ENCODE data around the gene PRKAR2A.

Gene PRKAR2A

GRCh38 chr3:48847504-48848423, at the start of gene PRKAR2A:
TSS of gene PRKAR2A (minus strand) at chr3:48847874. CDS start at chr3:48847596, 278 bp downstream.
- DNase-seq = peak; percentile 70

- DNase-seq = no peak
Measured at GRCh38 chr3:48896936-48897335, 49.3 kb upstream of the PRKAR2A start.

- no peak for DNase-seq
Measured at GRCh38 chr3:48894516-48894915, 46.8 kb upstream of the PRKAR2A start.

- DNase-seq = no peak
Measured at GRCh38 chr3:48891606-48892005, 43.9 kb upstream of the PRKAR2A start.

GRCh38 chr3:48885753-48886152, 38.1 kb upstream of the PRKAR2A start:
- no peak for DNase-seq

GRCh38 chr3:48881652-48882114, 34.0 kb upstream of the PRKAR2A start:
- no peak for DNase-seq

GRCh38 chr3:48881006-48881405, 33.3 kb upstream of the PRKAR2A start:
- no peak for DNase-seq

- no peak for DNase-seq
Measured at GRCh38 chr3:48879994-48880377, 32.3 kb upstream of the PRKAR2A start.

GRCh38 chr3:48879307-48879993, 31.8 kb upstream of the PRKAR2A start:
- no peak for DNase-seq

GRCh38 chr3:48877671-48878070, 30.0 kb upstream of the PRKAR2A start:
- no peak for DNase-seq

- no peak for DNase-seq
Measured at GRCh38 chr3:48863122-48863521, 15.4 kb upstream of the PRKAR2A start.

GRCh38 chr3:48859206-48859605, 11.5 kb upstream of the PRKAR2A start:
- no peak for DNase-seq

- no peak for DNase-seq
Measured at GRCh38 chr3:48858709-48859108, 11.0 kb upstream of the PRKAR2A start.

GRCh38 chr3:48857641-48858040, 10.0 kb upstream of the PRKAR2A start:
- no peak for DNase-seq

GRCh38 chr3:48856469-48856868, 8.8 kb upstream of the PRKAR2A start:
- no peak for DNase-seq

- DNase-seq = no peak
Measured at GRCh38 chr3:48855681-48856447, 8.2 kb upstream of the PRKAR2A start.

- DNase-seq = no peak
Measured at GRCh38 chr3:48852151-48852550, 4.5 kb upstream of the PRKAR2A start.

- no peak for DNase-seq
Measured at GRCh38 chr3:48851407-48851806, 3.7 kb upstream of the PRKAR2A start.

- DNase-seq = no peak
Measured at GRCh38 chr3:48848816-48849515, 1.3 kb upstream of the PRKAR2A start.

- DNase-seq = peak; percentile 26
Measured at GRCh38 chr3:48847053-48847503, 596 bp downstream of the PRKAR2A start.

GRCh38 chr3:48845170-48845569, 2.5 kb downstream of the PRKAR2A start:
- DNase-seq = no peak

GRCh38 chr3:48837163-48837562, 10.5 kb downstream of the PRKAR2A start:
- DNase-seq = no peak
